LNCaP clone FGC (cell line): ENCODE measurements around the gene TMEM59.
"Not testable (repeated sequence)": the region's sequence is repeated elsewhere in the genome, so short reads cannot be mapped to it uniquely, and the experiment has no call there.

Experiments used
- DNase-seq: peaks from one replicate; pipeline ENCODE4 v3.0.0-alpha.2; 2011; ENCODE audit warnings: low read depth
- H3K4me3 ChIP-seq: 2 replicates; pipeline ENCODE4 v1.5.1; 2011; ENCODE audit warnings: mild to moderate bottlenecking, low read depth, low read length, control low read depth
- CTCF ChIP-seq: IDR thresholded peaks from 2 replicates; pipeline ENCODE4 v1.5.1; 2012; ENCODE audit warnings: mild to moderate bottlenecking; ENCODE audit not compliant: control insufficient read depth, insufficient read depth; ENCODE audit errors: extremely low read depth

Gene TMEM59

GRCh38 chr1:54052431-54052933 lies 522 bp downstream of the TMEM59 start:
- DNase-seq: no peak
- TF ChIP-seq CTCF: no peak
- peak overlapping the region; percentile 99 for H3K4me3 ChIP-seq

GRCh38 chr1:54051933-54052430 lies 1.0 kb downstream of the TMEM59 start:
- H3K4me3 ChIP-seq: peak overlapping the region; percentile 99
- DNase-seq: no peak
- no peak for TF ChIP-seq CTCF

- H3K4me3 ChIP-seq, DNase-seq: not testable (repeated sequence)
These were observed 2.6 kb downstream of the TMEM59 start for GRCh38 chr1:54050435-54050834.

GRCh38 chr1:54047384-54048305 lies 5.4 kb downstream of the TMEM59 start:
- no peak for TF ChIP-seq CTCF
- peak; percentile 65 for DNase-seq
- H3K4me3 ChIP-seq: peak overlapping the region; percentile 9; the same call in 1 of the 2 replicates

GRCh38 chr1:54046671-54047383 lies 6.2 kb downstream of the TMEM59 start:
- 0 out of 2 replicates have a peak overlapping the region, but pooled peaks have one; percentile 9 for H3K4me3 ChIP-seq
- DNase-seq: no peak
- TF ChIP-seq CTCF: no peak

- no peak for DNase-seq
- no peak overlapping the region for H3K4me3 ChIP-seq
- no peak for TF ChIP-seq CTCF
These were observed 7.5 kb downstream of the TMEM59 start for GRCh38 chr1:54045496-54045895.

- H3K4me3 ChIP-seq: no peak overlapping the region
- no peak for TF ChIP-seq CTCF
- no peak for DNase-seq
These were observed 11.2 kb downstream of the TMEM59 start for GRCh38 chr1:54041806-54042205.
